CD14-positive monocyte (primary cell): ENCODE data around the gene FGFR3. TPM values are rescaled to one million over a fixed set of nuclear protein-coding genes. Genes with fewer than 3 reads are reported as not detected.

ENCODE experiments used
- DNase-seq, 3 donors: peaks; one replicate each; pipeline ENCODE4 v3.0.0-alpha.2; 2011 to 2022
- H2AFZ ChIP-seq: 2 replicates; pipeline ENCODE4 v1.6.0; 2012; ENCODE audit warnings: mild to moderate bottlenecking, low read depth, low read length, inconsistent platforms; ENCODE audit not compliant: insufficient read depth, poor library complexity, severe bottlenecking
- H3K27ac ChIP-seq, 2 donors: 1 replicate in 1 of 2; 2 replicates in 1 of 2; pipeline ENCODE4 v1.5.1; 2012 to 2013; ENCODE audit warnings: low read length in 2 of 2, control low read depth in 1 of 2, inconsistent platforms in 1 of 2, low read depth in 1 of 2, mild to moderate bottlenecking in 1 of 2
- H3K27me3 ChIP-seq, 2 donors: one replicate each; pipeline versions ENCODE4 v1.6.0 to v1.6.1; 2011 to 2013; ENCODE audit warnings: low read length in 2 of 2; ENCODE audit not compliant: control insufficient read depth in 2 of 2, insufficient read depth in 2 of 2
- H3K36me3 ChIP-seq, 2 donors: replicated peaks in 1 of 2; 1 replicate in 1 of 2; 2 replicates in 1 of 2; pipeline versions ENCODE4 v1.5.1 to v1.6.1; 2012 to 2013; ENCODE audit warnings: low read length in 2 of 2, control low read depth in 1 of 2, inconsistent platforms in 1 of 2, mild to moderate bottlenecking in 1 of 2; ENCODE audit not compliant: insufficient read depth in 2 of 2, control insufficient read depth in 1 of 2
- H3K4me1 ChIP-seq, 2 donors: 1 replicate in 1 of 2; 2 replicates in 1 of 2; pipeline versions ENCODE4 v1.5.1 to v1.6.1; 2012 to 2013; ENCODE audit warnings: low read length in 2 of 2, control low read depth in 1 of 2, inconsistent platforms in 1 of 2, mild to moderate bottlenecking in 1 of 2, moderate library complexity in 1 of 2; ENCODE audit not compliant: insufficient read depth in 2 of 2, control insufficient read depth in 1 of 2
- H3K4me2 ChIP-seq: replicated peaks from 2 replicates; pipeline ENCODE3; 2012; ENCODE audit warnings: low read length, moderate library complexity, mild to moderate bottlenecking; ENCODE audit not compliant: poor library complexity, severe bottlenecking; ENCODE audit errors: extremely low read depth
- H3K4me3 ChIP-seq, 3 experiments: fragments of 200-600 bp in 1 of 3; sonication (generic) in 1 of 3; replicated peaks in 1 of 3; 1 replicate in 2 of 3; 2 replicates in 1 of 3; pipeline ENCODE4 v1.5.1; 2011 to 2013; ENCODE audit warnings: low read length in 3 of 3, mild to moderate bottlenecking in 3 of 3, control low read depth in 2 of 3, low read depth in 2 of 3, inconsistent platforms in 1 of 3, moderate library complexity in 1 of 3
- H3K79me2 ChIP-seq: 2 replicates; pipeline ENCODE4 v1.6.0; 2012; ENCODE audit warnings: mild to moderate bottlenecking, control low read depth, inconsistent platforms, low read length, moderate library complexity; ENCODE audit not compliant: insufficient read depth
- H3K9ac ChIP-seq: 2 replicates; pipeline ENCODE4 v1.6.0; 2017; ENCODE audit warnings: low read length, mild to moderate bottlenecking; ENCODE audit not compliant: insufficient read depth, poor library complexity, severe bottlenecking
- H3K9me3 ChIP-seq, 2 donors: replicated peaks in 1 of 2; 1 replicate in 1 of 2; 2 replicates in 1 of 2; pipeline versions ENCODE4 v1.5.1 to v1.6.1; 2012 to 2013; ENCODE audit warnings: low read length in 2 of 2, control low read depth in 1 of 2; ENCODE audit not compliant: control insufficient read depth in 1 of 2, insufficient read depth in 1 of 2
- H4K20me1 ChIP-seq: 2 replicates; pipeline ENCODE4 v1.6.0; 2012; ENCODE audit warnings: mild to moderate bottlenecking, low read length, control low read depth, moderate library complexity; ENCODE audit not compliant: insufficient read depth
- H3K27ac Mint-ChIP-seq, 7 donors: one replicate each; pipeline ENCODE4 v1.8.0; 2020; ENCODE audit warnings: mild to moderate bottlenecking in 7 of 7, mixed read lengths in 7 of 7, moderate library complexity in 6 of 7, inconsistent platforms in 2 of 7
- H3K27me3 Mint-ChIP-seq, 3 donors: one replicate each; pipeline ENCODE4 v1.8.0; 2021 to 2022; ENCODE audit warnings: low read depth in 3 of 3, mild to moderate bottlenecking in 3 of 3, mixed read lengths in 3 of 3, moderate library complexity in 3 of 3, inconsistent platforms in 1 of 3
- H3K36me3 Mint-ChIP-seq, 2 donors: one replicate each; pipeline ENCODE4 v1.8.0; 2020; ENCODE audit warnings: mixed read lengths in 2 of 2, inconsistent platforms in 1 of 2, mild to moderate bottlenecking in 1 of 2
- H3K4me1 Mint-ChIP-seq: one replicate; pipeline ENCODE4 v1.8.0; 2020; ENCODE audit warnings: mild to moderate bottlenecking, mixed read lengths
- H3K4me3 Mint-ChIP-seq, 2 donors: one replicate each; pipeline ENCODE4 v1.8.0; 2020; ENCODE audit warnings: mild to moderate bottlenecking in 2 of 2, mixed read lengths in 2 of 2, moderate library complexity in 1 of 2
- H3K9me3 Mint-ChIP-seq, 7 donors: one replicate each; pipeline ENCODE4 v1.8.0; 2020 to 2022; ENCODE audit warnings: mixed read lengths in 7 of 7, mild to moderate bottlenecking in 6 of 7, moderate library complexity in 6 of 7, inconsistent platforms in 2 of 7
- CTCF ChIP-seq: fragments of 200-600 bp; IDR thresholded peaks from one replicate; pipeline ENCODE4 v1.8.0; 2022; ENCODE audit warnings: antibody characterized with exemption, mild to moderate bottlenecking
- WGBS: methylation state at CpG from one replicate; pipeline ENCODE4 v1.1.5; 2013; ENCODE audit warnings: missing lambda C conversion rate; ENCODE audit not compliant: insufficient coverage; 5-methylcytosine and 5-hydroxymethylcytosine counted together
- intact Hi-C, 2 donors: fragments of 100-400 bp; cut with micrococcal nuclease; formaldehyde crosslinking; loops; one replicate each; pipeline versions ENCODE4 v1.15.0 to v1.15.1; 2023
- polyA plus RNA-seq, 3 donors: library from polyadenylated mRNA; depleted of rRNA in 1 of 3; unstranded in 2 of 3; stranded (reverse) in 1 of 3; fragments of 300-500 nt in 2 of 3; fragments of >200 nt in 1 of 3; fragmentation: Illumina TruSeq in 2 of 3; gene quantifications; 1 replicate in 2 of 3; 2 replicates in 1 of 3; pipeline ENCODE4 v1.2.3, GENCODE V29; 2012 to 2021

FGFR3 gene
- polyA plus RNA-seq, 3 donors = 0.07 TPM; not detected in 2

DNA sequence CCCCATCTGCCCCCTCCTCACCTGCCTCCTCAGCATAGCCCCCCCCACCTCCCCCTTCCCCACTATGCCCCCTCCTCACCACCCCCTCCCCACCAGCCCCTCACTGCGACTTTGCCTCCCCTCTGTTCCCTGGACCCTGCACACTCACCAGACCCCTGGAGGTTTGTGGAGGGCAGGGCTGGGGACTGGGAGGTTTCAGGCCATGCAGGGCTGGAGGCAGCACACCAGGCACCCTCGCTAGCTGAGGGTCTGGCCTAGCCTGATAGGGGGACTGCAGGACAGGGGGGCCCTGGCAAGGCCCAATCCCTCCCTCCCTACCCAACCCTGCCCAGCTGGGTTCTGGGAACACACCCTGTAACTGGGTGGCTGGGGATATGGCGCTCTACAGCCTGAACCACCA is 43.7 kb upstream of the FGFR3 start:
- no peaks in the 10 kb centered on the region for H3K9me3 ChIP-seq
- H3K4me3 Mint-ChIP-seq = no peak overlapping the region
- peaks cover 0 to 6% (median 1%) of the 10 kb centered on the region in 3 donors for H3K27me3 Mint-ChIP-seq
- H3K27ac ChIP-seq = no peak overlapping the region
- H4K20me1 ChIP-seq = peaks cover 10% of the 10 kb centered on the region
- H3K9me3 Mint-ChIP-seq = peaks cover 0 to 4% (median 0%) of the 10 kb centered on the region in 7 donors
- DNase-seq = no peak
- WGBS = 67% methylated on average over 1 of the region's 3 CpGs
- no peak overlapping the region for H3K4me3 ChIP-seq
- H3K27me3 ChIP-seq = peaks cover 0 to 6% of the 10 kb centered on the region in 2 donors
- peaks cover 8 to 14% of the 10 kb centered on the region in 2 donors for H3K36me3 ChIP-seq
- peaks cover 11 to 14% of the 10 kb centered on the region in 2 donors for H3K36me3 Mint-ChIP-seq
- H3K4me2 ChIP-seq = no peak overlapping the region
- H3K79me2 ChIP-seq = no peaks in the 10 kb centered on the region
- intact Hi-C loops = loop anchor here in 1 of 2 donors (5.0 kb wide), 1 partner anchor 148 kb away; no protein-coding TSS in a partner anchor
- no peak overlapping the region for H3K27ac Mint-ChIP-seq
- no peak for TF ChIP-seq CTCF
- no peak overlapping the region for H3K9ac ChIP-seq
- H3K4me1 ChIP-seq = peaks cover 26 to 29% of the 10 kb centered on the region in 2 donors
- H3K4me1 Mint-ChIP-seq = peaks cover 10% of the 10 kb centered on the region
- no peak overlapping the region for H2AFZ ChIP-seq

GRCh38 chr4:1749826-1750225 is 43.3 kb upstream of the FGFR3 start:
- H3K4me1 ChIP-seq = peaks cover 26 to 29% of the 10 kb centered on the region in 2 donors
- no peaks in the 10 kb centered on the region for H3K9me3 ChIP-seq
- no peak for DNase-seq
- H3K27me3 Mint-ChIP-seq = peaks cover 0 to 6% (median 1%) of the 10 kb centered on the region in 3 donors
- H3K79me2 ChIP-seq = no peaks in the 10 kb centered on the region
- H3K9me3 Mint-ChIP-seq = peaks cover 0 to 4% (median 0%) of the 10 kb centered on the region in 7 donors
- TF ChIP-seq CTCF = no peak
- no peak overlapping the region for H3K27ac Mint-ChIP-seq
- H3K9ac ChIP-seq = no peak overlapping the region
- H3K36me3 Mint-ChIP-seq = peaks cover 6 to 10% of the 10 kb centered on the region in 2 donors
- 100% methylated on average over 1 of the region's 14 CpGs for WGBS
- no peak overlapping the region for H2AFZ ChIP-seq
- peaks cover 10% of the 10 kb centered on the region for H3K4me1 Mint-ChIP-seq
- H3K4me3 Mint-ChIP-seq = no peak overlapping the region
- intact Hi-C loops = loop anchor here (5.0 kb wide), 2 partner anchors 57 to 147 kb away; no protein-coding TSS in a partner anchor
- no peak overlapping the region for H3K27ac ChIP-seq
- no peak overlapping the region for H3K4me2 ChIP-seq
- peaks cover 10% of the 10 kb centered on the region for H4K20me1 ChIP-seq
- H3K27me3 ChIP-seq = peaks cover 0 to 6% of the 10 kb centered on the region in 2 donors
- H3K4me3 ChIP-seq = no peak overlapping the region
- H3K36me3 ChIP-seq = peaks cover 3 to 10% of the 10 kb centered on the region in 2 donors
